Measurements from ENCODE around the gene FBRSL1. TPM values are rescaled to one million over a fixed set of nuclear protein-coding genes. Genes with fewer than 3 reads are reported as not detected.

The FBRSL1 gene
- total and polyA plus RNA-seq, 4 donors = 2.5 to 35.5 (median 5.6) TPM

GRCh38 chr12:132549059-132549458 lies 59.1 kb downstream of the FBRSL1 start:
- Histone ChIP-seq H3K36me3 (ENCODE audit: control insufficient read depth in 4 of 4, insufficient read depth in 3 of 4, low read depth in 1 of 4, low read length in 3 of 4) (peaks cover 0 to 11% (median 1%) of the 10 kb centered on the region in 4 donors), H3K27ac (ENCODE audit: low read depth in 1 of 2, low read length in 2 of 2) (no peak overlapping the region), H3K9ac (ENCODE audit: low read depth in 1 of 2, low read length in 2 of 2) (no peak overlapping the region), H3K9me3 (ENCODE audit: control insufficient read depth in 4 of 4, low read length in 3 of 4) (no peaks in the 10 kb centered on the region), H3K4me1 (ENCODE audit: control insufficient read depth in 4 of 4, insufficient read depth in 4 of 4, low read length in 3 of 4) (no peaks in the 10 kb centered on the region), H3K4me3 (ENCODE audit: low read depth in 1 of 3, low read length in 3 of 3) (no peak overlapping the region), H3K27me3 (ENCODE audit: control insufficient read depth in 4 of 4, insufficient read depth in 4 of 4, low read length in 3 of 4) (no peaks in the 10 kb centered on the region)
- no peak for DNase-seq (ENCODE audit: low spot score)
- TF ChIP-seq FOXA1 (IDR thresholded peaks at IDR 0.05) (no peak), MAX (IDR thresholded peaks at IDR 0.05) (no peak), YY1 (IDR thresholded peaks at IDR 0.05) (no peak), HNF4G (IDR thresholded peaks at IDR 0.05) (no peak), CTCF (IDR thresholded peaks at IDR 0.05; ENCODE audit: low read depth, low read length, missing input control) (no peak), RAD21 (IDR thresholded peaks at IDR 0.05) (no peak), NR2F2 (IDR thresholded peaks at IDR 0.05) (no peak), HNF4A (conservative IDR thresholded peaks at IDR 0.05) (no peak), SP1 (IDR thresholded peaks at IDR 0.05) (no peak), EGR1 (IDR thresholded peaks at IDR 0.05; ENCODE audit: low read depth in 2 of 2) (no peak), REST (IDR thresholded peaks at IDR 0.05) (no peak), TAF1 (conservative IDR thresholded peaks at IDR 0.05) (no peak), ZBTB33 (IDR thresholded peaks at IDR 0.05) (no peak), ATF3 (IDR thresholded peaks at IDR 0.05) (no peak), JUND (IDR thresholded peaks at IDR 0.05) (no peak)
- WGBS = 97% methylated on average over 33 of the region's 33 CpGs

All from liver (tissue), 9 donors.